Osteocyte (in vitro differentiated cells): ENCODE measurements around the gene ADAMTS20. TPM values are rescaled to one million over a fixed set of nuclear protein-coding genes. Genes with fewer than 3 reads are reported as not detected.

Experiments used
- DNase-seq: peaks from one replicate; pipeline ENCODE4 v3.0.0; 2021; ENCODE audit warnings: mixed read lengths; ENCODE audit not compliant: unreplicated experiment; ENCODE audit errors: extremely low spot score
- H3K27ac Mint-ChIP-seq: one replicate; pipeline ENCODE4 v1.8.0; 2021; ENCODE audit warnings: mild to moderate bottlenecking, mixed read lengths; ENCODE audit not compliant: unreplicated experiment
- H3K27me3 Mint-ChIP-seq: one replicate; pipeline ENCODE4 v1.8.0; 2021; ENCODE audit warnings: mixed read lengths; ENCODE audit not compliant: unreplicated experiment
- H3K36me3 Mint-ChIP-seq: one replicate; pipeline ENCODE4 v1.8.0; 2021; ENCODE audit warnings: mixed read lengths; ENCODE audit not compliant: unreplicated experiment
- H3K4me1 Mint-ChIP-seq: one replicate; pipeline ENCODE4 v1.8.0; 2021; ENCODE audit warnings: mixed read lengths; ENCODE audit not compliant: unreplicated experiment
- H3K4me3 Mint-ChIP-seq: one replicate; pipeline ENCODE4 v1.8.0; 2021; ENCODE audit warnings: mild to moderate bottlenecking, moderate library complexity, mixed read lengths; ENCODE audit not compliant: unreplicated experiment
- H3K9me3 Mint-ChIP-seq: one replicate; pipeline ENCODE4 v1.8.0; 2021; ENCODE audit warnings: mixed read lengths; ENCODE audit not compliant: unreplicated experiment
- CTCF ChIP-seq: fragments of 200-600 bp; sonication (generic); IDR thresholded peaks from 2 replicates; pipeline ENCODE4 v1.5.0; 2021; ENCODE audit warnings: antibody characterized with exemption, mild to moderate bottlenecking, moderate library complexity
- total RNA-seq: library from RNA; stranded (reverse); gene quantifications from 2 replicates; pipeline ENCODE4 v1.2.1, GENCODE V29; 2021

ADAMTS20 gene
- total RNA-seq, 1 donor from 2014 or later: not detected

DNA sequence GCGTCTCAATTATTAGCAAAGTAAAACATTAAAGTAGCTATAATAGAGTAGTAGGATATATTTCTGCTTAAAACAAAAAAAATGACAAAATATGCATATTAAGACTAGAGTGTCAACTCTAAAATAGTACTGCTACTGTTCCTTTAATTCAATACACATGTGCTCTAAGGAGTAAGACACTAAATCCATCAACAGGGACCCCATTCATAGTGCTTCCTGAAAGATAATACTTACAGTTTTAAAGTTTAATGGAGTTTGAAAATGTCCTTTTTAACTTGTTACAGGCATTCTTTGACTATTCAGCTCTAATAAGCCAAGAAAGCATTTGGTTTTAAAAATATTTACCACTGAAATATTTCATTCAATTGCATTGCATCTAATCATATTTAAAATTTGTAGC lies 145.2 kb downstream of the ADAMTS20 start:
- Mint-ChIP-seq H3K9me3 (no peaks in the 10 kb centered on the region), H3K36me3 (no peaks in the 10 kb centered on the region), H3K4me3 (no peak overlapping the region), H3K27me3 (no peaks in the 10 kb centered on the region), H3K27ac (no peak overlapping the region), H3K4me1 (peaks cover 31% of the 10 kb centered on the region)
- no peak for TF ChIP-seq CTCF
- DNase-seq: no peak

GRCh38 chr12:43402436-43402835 lies 149.6 kb downstream of the ADAMTS20 start:
- no peak for DNase-seq
- H3K4me1 Mint-ChIP-seq: peaks cover 15% of the 10 kb centered on the region
- no peaks in the 10 kb centered on the region for H3K27me3 Mint-ChIP-seq
- H3K4me3 Mint-ChIP-seq: no peak overlapping the region
- TF ChIP-seq CTCF: no peak
- H3K9me3 Mint-ChIP-seq: no peaks in the 10 kb centered on the region
- no peaks in the 10 kb centered on the region for H3K36me3 Mint-ChIP-seq
- H3K27ac Mint-ChIP-seq: peak overlapping the region; percentile 19

DNA sequence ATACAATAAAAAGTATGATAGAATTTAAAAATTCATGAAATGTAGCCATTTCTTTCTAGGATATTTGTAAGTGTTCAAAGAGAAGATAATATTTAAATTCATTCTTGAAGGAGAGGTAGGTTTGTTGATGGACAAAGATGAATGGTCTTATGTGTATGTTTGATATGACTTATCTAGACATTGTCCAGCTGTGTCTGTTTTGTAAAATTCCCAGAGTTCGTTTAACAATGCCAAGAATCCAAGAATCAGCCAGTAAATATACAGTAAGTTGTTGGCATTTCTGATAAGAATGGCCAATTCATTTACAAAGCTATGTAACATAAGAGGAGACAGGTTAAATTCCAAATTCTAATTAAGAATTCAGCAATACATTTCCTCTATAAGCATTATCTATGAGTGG lies 150.9 kb downstream of the ADAMTS20 start:
- H3K4me1 Mint-ChIP-seq: peaks cover 15% of the 10 kb centered on the region
- no peak overlapping the region for H3K27ac Mint-ChIP-seq
- no peak for DNase-seq
- no peak for TF ChIP-seq CTCF
- H3K9me3 Mint-ChIP-seq: no peaks in the 10 kb centered on the region
- no peaks in the 10 kb centered on the region for H3K36me3 Mint-ChIP-seq
- H3K27me3 Mint-ChIP-seq: no peaks in the 10 kb centered on the region
- H3K4me3 Mint-ChIP-seq: no peak overlapping the region

DNA sequence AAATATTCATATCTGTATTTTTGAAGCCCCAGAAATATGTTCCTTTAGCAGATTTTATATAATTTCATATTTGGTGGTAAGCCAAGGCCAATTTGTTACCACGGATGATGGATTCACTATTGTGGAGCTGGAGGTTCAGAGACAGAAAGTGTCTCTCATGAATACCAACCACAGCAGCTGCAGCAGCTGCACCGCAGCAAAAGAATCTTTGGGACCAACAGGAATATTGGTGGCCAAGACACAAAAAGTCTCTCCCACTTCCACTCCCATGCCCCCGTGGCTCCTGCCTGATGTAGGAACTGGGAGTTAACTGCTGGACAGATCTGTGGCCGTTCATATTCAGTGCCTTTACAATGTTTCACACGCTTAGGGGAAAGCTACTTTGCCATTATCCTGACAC lies 155.3 kb downstream of the ADAMTS20 start:
- Mint-ChIP-seq H3K4me3 (no peak overlapping the region), H3K4me1 (no peaks in the 10 kb centered on the region), H3K36me3 (no peaks in the 10 kb centered on the region), H3K27ac (no peak overlapping the region), H3K27me3 (peaks cover 7% of the 10 kb centered on the region), H3K9me3 (no peaks in the 10 kb centered on the region)
- TF ChIP-seq CTCF: no peak
- DNase-seq: no peak

- H3K4me1 Mint-ChIP-seq: peaks cover 2% of the 10 kb centered on the region
- no peak overlapping the region for H3K4me3 Mint-ChIP-seq
- H3K36me3 Mint-ChIP-seq: no peaks in the 10 kb centered on the region
- DNase-seq: no peak
- TF ChIP-seq CTCF: no peak
- no peak overlapping the region for H3K27ac Mint-ChIP-seq
- peaks cover 7% of the 10 kb centered on the region for H3K27me3 Mint-ChIP-seq
- H3K9me3 Mint-ChIP-seq: peaks cover 12% of the 10 kb centered on the region
Measured at GRCh38 chr12:43392116-43392515, 159.9 kb downstream of the ADAMTS20 start.
